HK-2 (cell line): Measurements from ENCODE around the gene SYNPR.

Experiments
- DNase-seq: peaks from one replicate; pipeline ENCODE4 v3.0.0-alpha.2; 2018; ENCODE audit not compliant: unreplicated experiment

Gene SYNPR

DNA sequence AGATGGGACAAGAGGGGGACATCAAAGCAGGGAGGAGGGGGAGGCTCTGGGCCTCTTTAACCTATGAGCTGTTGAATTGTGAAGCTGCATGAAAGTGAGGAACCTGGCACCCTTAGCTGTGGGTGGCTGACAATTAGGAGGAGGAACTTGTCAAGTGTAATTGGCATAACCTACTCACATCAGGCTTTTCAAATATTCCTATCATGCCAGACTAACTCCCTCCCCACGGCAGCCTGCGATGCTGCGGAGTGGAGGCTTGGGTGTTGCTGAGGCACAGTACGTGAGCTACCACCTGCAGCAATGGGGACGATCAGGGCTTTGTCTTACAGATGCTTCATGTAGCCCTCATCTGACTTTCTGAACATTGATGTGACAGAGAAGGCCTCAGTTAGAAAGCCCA is 193.7 kb downstream of the SYNPR start:
- DNase-seq, result no peak

DNA sequence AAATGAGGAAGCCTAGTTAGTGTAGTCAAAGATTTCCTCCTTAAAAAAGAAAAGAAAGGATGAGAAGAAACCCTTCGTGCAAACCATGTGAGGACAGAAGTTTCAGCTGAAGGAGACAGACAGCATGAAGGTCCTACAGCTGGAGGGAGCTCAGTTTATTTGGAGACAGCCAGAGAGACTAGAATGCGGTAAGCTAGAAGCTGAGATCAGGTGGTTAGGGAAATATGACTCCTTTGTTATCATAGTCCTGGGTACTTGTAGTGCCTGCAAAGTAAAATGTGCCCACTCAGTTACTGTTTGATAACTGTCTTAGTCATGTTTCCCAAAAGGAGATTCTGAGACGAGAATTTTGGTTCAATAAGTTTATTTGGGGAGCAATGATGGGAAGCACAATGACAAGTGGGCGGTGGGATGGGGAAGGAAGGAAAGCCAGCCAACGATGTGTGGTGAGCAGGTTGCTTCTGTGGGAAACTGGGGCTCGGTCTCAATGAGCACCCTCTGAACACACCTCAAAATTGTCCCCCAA is 195.6 kb downstream of the SYNPR start:
- DNase-seq, result no peak

DNA sequence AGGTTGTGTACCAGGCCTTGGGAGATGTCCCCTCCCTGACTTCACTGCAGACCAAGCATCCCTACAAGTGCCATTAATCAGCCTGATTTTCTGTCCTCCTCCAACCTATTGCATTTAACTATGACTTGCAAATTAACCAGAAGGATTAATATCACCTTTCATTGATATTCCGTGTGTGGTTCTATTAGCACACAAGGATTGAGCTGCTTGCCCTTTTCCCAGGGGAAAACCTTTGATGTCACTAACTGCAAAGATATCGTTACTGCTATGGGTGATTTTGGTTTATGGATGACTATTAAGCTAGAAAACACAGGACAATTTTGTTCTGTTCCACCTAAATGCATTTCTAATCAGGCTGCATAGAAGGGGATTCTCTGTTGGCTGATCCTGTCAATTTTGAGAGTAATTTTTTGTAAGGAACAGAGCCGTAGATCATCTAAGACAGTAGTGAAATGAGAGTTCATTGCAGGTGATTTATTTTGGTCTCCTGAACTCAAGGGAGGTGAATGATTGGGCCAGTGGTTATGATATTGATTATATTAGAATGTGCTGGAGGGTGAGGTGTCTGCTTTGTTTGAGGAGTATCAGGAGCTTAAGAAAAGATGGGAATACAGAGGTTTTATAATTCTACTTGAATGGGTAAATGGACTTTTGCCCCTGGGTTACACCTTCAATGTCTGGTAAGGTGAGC is 196.9 kb downstream of the SYNPR start:
- DNase-seq, result no peak

DNA sequence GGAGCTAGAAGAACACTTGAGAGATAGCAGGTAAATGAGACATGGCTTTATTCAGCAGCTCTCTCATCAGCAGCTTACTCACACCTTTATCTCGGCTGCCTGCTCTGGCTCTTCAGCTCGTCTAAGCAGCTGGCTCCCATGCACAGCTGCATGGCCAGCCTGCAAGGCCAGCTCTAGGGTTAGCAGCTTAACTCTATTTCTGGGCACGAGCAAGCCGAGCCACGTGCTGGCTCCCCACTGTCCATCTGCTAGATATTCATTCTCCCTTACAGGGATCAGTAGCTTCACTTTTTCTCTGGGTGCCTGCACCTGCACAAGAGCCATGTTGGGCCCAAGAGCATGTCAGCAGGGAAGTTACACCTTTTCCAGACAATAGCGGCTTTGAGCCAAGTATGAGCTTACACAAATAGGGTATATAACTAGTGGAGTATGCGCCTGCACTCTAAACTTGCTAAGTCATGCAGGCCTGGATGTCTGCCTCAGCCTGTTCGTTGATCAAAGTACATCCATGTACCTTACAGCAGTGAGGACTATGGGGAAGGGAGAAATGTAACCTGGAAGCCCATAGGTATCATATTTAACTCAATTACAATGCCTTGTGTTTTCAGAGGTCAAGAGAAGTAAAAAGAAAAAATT is 199.5 kb downstream of the SYNPR start:
- no peak for DNase-seq

DNA sequence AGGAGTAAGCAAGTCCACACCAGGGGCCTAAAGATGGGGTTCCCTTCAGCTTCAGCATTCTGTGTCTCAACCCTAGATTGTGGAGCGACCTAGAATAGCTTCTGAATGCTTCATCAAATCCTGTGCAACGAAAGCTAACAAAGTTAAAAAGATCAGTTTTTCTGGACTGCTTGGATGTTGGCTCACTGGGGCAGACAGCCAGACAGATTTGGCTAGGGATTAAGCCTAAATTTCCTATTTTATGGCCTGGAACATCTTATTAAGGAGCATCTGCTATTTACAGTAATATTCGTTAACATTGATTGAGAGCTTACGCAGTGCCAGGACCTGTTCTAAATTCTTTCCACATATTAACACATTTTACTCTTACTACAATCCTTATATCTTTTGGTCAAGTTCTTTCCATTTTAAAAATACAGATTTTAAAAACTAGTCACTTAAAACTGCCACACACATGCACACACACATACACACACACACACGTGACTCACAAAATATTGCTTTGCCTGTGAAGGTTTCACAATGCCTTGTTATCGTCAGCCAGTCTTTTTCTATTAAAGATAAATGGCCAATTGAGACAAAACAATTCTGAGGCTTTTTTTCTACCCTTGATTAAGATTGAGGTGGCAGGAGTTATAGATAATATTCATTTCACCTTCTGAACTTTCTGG is 201.0 kb downstream of the SYNPR start:
- DNase-seq, result no peak

DNA sequence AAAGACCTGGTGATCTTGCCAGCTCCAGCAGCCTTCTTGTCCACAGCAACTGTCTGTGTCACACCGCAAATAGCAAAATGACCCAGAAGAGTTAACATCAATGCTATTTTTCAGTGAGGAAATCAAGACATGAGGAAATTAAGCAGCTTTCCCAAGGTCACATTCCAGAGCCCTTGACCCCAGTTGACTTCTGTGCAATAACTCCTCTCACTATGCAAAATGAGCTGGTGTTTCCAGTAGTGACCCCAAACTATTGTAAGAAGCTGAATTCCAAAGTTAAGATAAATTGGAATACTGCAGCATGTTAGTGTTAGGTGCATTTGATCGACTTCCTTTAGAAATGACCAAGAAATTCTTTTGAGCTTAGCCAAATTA is 201.5 kb downstream of the SYNPR start:
- no peak for DNase-seq

DNA sequence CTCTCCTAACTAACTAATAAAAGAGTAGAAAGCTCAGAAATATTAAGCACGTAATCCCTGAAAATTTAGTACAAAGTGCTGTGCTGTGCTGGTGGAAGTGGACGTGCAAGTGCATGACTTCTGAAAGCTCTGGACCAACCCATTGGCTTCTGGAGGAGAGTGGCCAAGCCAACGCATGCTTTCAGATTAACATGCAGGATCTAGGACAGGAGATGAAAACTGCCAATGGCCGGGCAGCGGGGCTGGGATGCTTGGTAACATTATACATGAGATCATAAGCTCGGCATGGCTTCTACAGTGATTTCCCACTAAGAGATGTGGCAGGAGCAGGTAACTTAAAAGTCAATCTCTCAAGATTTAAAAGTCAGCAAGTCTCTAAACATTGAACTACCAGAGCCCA is 203.5 kb downstream of the SYNPR start:
- no peak for DNase-seq

DNA sequence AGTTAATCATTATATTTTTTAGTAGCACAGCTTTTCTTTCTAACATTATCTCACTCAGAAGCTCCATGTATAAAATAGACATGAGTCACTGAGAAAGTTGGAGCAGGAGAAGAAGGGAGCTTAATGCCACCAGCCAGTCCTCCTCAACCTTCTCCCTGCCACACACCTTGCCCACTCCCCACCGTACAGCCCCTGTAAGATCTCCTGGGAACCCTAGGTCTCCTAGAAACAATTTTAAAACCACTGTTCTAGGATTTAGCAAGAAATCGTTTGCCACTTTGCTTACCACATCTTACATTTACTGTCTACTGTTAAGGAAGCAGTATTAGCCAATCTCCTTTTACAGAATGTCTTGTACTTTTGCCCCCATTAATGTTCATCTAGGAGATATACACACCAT is 204.2 kb downstream of the SYNPR start:
- no peak for DNase-seq

DNA sequence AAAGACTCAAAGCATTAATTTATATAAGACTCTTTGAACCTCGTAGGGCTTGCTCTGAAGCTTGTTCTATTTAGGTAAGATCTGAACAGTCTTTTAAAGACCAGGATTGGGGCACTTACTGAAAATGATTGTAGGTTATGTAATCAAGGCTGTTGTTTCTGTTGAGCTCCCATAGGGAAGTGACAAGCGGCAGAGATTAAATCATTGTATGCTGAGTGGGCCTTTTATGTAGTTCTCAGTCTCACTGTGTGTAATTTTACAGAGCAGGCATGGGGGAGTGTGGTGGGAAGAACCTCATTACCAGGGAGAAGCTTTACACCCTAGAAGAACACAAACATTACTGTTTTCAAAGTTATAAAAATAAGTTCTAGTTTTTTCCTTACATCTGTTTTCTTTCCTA is 214.4 kb downstream of the SYNPR start:
- no peak for DNase-seq

DNA sequence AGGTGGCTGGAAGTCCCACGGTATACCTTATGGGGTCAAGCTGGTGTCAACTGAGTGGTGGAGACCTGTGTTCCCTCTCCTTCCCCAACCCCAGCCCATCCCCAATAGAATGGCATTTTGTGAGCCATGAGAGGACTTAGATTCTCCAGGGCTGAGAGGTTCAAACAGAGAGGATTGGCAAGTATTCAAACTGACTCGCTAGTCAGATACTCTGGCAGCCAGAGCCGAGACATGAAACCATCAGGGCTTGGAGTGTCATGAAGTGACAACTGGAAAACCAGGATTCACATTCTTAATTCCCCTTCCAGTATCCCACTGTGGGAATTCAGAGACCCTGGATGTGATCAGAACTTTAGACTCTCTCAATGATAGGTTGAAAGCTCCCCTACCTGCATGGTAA is 215.0 kb downstream of the SYNPR start:
- DNase-seq, result no peak

DNA sequence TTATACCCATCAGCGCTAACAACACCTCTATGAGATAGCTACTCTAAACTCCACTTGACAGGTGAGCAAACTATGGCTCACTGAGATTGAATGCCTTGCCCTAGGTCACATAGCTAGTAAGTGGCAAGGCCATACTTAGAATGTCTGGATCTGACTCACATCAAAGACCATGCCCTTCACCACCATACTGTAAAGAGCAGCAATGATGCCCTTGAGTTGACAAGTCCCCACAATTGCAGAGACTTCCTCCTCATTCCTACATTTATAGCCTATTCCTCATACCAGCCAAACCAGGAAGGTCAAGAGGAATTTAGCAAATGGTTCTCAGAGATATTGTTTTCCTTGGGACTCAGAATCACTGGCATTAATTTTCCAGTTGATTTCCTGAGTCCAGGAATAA is 216.5 kb downstream of the SYNPR start:
- DNase-seq, result no peak

DNA sequence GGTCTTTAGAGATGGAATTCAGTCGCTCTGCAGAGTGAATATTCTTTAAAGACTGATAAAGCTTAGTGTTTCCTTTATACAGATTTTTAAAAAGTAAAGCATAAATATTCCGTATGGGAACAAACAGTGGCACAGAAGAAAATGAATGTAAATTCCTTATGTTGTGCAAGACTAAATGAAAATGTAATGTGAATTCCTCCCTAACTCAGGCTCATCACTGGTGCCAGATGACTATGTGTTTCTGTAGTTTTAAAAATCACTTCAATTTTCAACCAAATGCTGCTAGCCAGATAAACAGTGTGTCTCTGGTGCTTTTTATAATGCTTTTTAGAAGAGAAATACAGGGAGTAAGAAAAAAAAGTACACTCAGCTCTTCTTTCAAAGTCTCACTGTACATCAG is 219.5 kb downstream of the SYNPR start:
- no peak for DNase-seq

DNA sequence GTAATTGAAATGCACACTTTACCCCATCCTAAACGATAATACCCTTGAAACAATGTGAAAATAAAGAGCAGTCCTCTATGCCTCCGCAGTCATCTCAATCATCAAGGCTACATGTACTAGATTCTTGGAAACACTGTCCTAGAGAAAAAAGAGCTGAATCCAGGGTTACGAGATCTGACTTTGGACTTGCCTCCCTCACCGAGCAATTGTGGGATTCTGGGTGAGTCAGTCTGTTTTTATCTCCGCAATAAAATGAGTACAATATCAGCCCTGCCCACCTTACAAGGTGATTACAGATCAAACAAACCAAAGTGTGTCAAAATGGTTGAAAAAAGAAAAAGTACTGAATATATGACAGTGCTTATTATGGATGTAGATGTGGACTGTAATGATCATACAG is 222.1 kb downstream of the SYNPR start:
- no peak for DNase-seq

DNA sequence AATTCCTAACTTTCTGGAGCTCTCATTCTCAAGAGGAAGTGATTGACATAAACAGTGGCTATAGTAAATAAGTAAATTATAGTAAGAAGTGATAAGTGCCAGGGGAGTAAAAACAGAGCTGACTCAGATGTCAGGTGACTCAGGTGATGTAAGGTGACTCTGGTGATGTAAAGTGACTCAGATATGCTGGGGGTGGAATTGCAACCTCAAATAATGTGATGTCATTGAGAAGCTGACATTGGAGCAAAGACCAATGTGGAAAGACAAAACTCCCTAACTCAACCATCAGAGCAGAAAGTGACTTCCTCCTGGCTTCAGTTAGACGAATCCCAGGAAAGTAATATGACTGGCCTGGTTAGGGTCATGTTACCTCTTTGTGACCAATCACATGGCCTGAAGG is 230.2 kb downstream of the SYNPR start:
- no peak for DNase-seq

DNA sequence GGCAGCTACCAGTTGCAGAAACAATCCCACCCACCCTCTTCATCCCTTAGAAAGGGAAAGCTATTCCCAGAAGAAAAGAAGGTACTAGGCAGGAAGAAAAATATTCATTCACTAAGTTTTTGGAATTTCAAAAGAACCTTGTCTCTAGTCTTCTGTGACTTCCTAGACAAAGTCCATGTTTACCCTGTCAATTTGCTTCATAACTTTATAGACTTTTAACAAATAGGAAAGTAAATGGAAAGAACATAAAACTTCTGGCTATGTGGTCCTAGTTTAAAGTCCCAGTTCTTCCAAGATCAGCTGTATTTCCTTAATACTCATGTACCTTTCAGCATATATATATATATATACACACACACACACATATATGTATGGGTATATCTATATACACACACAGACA is 230.7 kb downstream of the SYNPR start:
- DNase-seq, result no peak

DNA sequence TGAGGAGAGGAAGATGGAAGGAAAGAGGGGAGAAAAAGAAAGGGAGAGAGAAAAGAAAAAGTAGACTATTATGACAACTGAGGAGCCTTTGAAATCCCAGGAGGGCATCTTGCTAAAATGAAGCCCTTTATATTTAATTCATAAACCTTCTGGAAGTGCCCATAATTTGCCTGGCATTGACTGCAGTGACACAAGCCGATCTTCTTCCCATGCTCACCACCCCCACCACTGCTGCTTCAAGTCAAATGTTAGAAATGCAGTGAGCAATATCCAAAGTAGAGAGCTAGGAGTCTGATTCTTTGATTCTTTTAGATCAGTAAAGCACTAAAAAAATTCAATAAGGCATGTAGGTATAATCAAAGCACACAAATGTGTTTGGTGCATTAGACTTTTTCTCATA is 235.7 kb downstream of the SYNPR start:
- DNase-seq, result no peak

DNA sequence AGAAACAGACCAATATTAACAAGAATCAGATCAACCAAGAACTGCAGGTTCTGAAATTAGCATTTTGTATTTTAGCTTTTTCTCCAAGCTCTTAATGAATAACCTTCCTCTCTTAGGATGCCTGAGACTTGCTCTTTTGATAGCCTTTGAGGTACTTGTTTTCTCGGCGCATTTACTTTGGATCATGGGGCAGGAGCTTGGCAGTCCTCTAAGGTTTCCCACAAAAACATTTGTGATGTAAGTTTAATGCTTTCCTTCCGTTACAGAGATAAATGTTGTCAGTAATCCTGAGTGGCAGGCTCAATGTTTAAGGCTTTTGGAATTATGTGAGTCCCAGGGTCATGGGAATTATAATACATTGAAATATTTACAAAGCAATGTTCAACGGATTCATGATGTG is 236.6 kb downstream of the SYNPR start:
- no peak for DNase-seq

DNA sequence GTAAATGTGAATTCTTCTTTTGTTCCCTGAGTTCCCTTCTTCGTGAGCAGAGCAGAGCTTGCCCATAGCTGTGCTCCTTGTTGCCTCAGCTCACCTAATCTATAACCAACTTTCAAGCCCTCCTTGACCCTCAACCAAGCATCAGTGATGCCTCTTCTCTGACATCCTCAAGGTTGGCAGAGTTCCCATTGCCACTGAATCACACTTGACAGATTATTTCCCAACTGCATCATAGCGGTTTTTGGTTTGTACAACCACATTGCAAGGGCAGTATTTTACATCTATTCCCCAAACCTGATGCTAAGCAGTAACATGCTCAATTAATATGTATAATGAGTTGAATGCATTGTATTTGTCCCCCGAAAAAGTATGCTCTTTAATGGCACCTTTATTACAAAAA is 241.3 kb downstream of the SYNPR start:
- peak; percentile 1 for DNase-seq

DNA sequence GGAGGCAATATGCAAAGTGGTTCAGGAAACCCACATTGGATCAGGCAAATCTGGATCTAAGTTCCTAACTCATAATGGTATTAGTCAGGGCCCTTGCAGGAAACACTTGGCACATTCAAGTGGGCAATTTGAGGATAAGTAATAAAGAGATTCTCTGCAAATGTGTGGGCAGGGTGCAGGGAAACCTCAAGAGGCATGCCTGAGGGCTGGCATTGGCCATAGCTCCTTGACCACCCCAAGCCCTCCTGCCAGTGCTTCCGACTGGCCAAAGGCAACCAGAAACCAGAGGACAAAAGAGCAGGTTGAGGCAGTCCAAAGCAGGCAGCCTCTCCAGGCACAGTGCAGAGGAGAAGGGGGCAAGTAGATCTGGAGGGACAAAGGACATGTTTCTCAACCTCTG is 243.5 kb downstream of the SYNPR start:
- no peak for DNase-seq

DNA sequence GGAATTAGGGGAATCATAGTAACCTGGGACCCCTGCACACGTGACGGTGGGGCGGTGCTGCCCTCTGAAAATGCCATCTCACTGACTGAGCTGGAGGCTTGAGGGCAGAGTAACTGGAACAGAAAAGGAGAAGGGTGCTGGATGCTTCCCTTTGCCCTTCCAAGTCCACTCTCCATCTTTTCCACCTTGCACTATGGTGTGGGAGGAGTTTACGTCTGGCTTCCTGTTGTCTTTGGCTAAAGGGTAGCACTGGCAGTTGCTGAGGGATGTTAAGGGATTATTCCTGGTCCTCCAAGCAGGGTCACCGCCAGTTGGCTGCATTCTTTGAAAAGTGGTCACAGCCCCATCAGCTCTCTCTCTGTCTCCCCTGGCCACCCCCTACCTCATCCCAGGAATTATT is 245.0 kb downstream of the SYNPR start:
- DNase-seq, result no peak

DNA sequence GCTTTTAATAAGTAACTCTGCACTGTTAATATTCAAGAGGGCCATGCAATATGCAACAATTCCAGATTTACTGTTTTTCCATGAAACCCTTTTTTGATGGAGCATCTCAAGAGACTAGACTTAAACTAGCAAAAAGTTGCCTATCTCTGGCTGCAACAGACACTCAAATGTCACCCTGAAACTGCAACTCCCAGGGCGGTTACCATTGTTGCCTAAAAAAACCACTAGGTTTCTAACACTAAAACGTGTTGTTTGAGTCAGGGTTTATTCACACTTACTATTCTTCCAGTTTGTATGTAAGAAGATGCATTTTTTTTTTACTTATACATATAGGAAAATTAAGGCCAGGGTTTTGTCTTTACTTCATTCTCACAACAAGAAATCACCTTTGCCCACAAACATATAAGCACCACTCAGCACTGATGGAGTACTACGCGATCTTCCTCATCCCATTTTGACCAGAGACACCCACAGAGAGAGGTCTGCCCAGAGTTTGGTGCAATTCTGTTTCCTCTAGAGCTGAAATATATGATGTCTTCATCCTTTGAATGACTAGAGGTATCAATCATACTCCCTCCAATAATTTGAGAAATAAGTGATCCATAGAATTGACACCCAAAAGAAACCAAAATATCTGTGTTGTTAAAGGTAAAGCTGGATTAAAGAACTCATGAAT is 250.4 kb downstream of the SYNPR start:
- no peak for DNase-seq

DNA sequence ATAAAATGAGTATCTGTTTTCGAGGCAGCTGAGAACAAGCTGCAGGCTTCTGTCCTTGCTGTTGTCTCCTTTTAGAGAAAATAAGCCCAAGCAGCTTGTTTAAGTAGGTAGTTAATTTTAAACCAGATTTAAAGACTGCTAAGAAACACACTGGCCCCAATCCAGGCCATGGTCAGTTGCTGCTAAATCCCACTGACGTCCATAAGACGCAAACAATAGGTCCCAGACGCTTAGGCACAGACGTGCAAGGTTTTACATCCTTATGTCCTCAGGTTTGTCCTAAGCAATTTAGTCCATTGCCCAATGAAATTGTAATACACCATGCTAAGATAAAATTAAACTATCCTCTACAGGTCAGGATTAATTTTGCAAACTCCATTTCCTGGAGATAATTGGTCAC is 254.4 kb downstream of the SYNPR start:
- DNase-seq, result no peak

DNA sequence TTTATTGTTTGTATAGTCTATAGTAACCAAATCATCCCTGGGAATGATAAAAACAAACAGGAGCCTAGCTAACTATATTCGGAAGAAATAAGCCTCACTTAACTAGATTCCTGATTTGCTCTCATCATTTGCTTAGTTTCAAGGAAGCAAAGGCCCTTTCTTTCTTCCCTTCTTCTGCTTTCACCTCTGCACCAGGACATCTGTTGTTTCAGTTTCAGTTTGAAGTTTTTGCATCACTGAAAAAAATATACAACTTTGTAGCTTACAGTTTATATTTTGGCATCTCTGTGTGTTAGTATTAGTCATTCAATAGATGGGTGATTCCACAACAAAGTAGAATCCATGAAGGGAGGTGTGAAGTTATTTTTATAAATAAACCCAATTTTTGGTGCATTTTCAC is 260.8 kb downstream of the SYNPR start:
- DNase-seq, result no peak
